H7 (cell line): ENCODE results near the gene DVL1. TPM values are rescaled to one million over a fixed set of nuclear protein-coding genes. Genes with fewer than 3 reads are reported as not detected.
A peak's percentile ranks its signal among the peaks of the same experiment; 100 is the strongest.

ENCODE experiments used
- DNase-seq: peaks from one replicate; pipeline ENCODE4 v3.0.0; 2012
- H3K27me3 ChIP-seq: 2 replicates; pipeline ENCODE4 v1.6.0; 2011; ENCODE audit warnings: mild to moderate bottlenecking, low read length; ENCODE audit not compliant: control insufficient read depth, insufficient read depth
- H3K36me3 ChIP-seq: replicated peaks from 2 replicates; pipeline ENCODE4 v1.5.1; 2011; ENCODE audit warnings: low read length; ENCODE audit not compliant: control insufficient read depth, insufficient read depth
- H3K4me3 ChIP-seq: 2 replicates; pipeline ENCODE4 v1.5.1; 2011; ENCODE audit warnings: low read depth, mild to moderate bottlenecking, control low read depth, low read length, moderate library complexity; ENCODE audit not compliant: insufficient read depth
- total RNA-seq: library from RNA; depleted of rRNA; stranded (reverse); fragments of >200 nt; shearing (Covaris generic); gene quantifications from 2 replicates; pipeline ENCODE4 v1.2.3, GENCODE V29; 2014

DVL1 gene
- total RNA-seq, 1 experiment from 2014 or later = 189 TPM

DNA sequence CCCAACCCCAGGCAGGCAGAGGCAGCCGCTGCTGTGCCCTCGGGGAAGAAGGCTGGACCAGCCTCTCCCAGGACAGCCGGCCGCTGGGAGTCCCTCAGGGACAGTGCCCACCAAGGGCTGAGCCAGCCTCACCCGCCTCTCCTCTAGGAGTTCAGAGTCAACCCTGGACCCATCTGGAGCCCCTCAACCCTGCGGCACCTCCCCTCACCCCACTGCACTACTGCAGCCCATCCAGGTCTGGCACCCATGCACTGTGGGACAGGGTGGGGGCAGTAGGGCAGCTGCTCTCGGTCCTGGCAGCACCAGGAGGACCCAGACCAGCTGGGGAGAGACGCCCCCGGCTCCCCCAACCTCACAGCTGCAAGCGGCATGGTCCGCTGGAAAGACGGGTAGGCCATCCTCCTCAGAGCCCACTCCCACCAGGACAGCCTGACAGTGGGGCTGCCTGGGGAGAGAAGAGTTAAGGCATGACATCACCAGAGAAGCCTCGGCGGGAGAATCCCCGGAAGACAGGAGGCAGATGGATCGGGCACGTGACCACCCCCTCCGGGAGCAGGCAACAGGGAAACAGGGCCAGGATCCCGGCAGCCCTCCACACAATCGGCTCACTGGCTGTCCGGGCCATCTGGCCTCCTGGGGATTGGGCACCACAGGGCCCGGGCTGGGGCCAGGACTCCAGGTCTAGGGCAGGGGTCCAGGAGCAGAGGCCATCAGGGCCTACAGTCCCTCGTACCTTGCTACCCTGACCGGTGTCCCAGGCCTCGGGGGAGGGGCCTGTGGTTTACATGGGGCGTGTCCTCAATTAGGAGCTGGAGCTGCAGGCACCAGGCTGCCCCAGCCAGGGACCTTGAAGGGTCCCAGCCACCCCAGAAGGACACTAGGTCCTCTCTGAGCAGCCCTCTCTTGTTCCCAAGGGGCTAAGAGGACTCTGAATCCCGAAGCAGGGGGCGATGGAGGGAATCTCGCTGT is 44.6 kb downstream of the DVL1 start:
- DNase-seq = peak; percentile 93
- Histone ChIP-seq H3K4me3 (peak overlapping the region; percentile 16; the same call in 1 of the 2 replicates), H3K27me3 (no peaks in the 10 kb centered on the region; the same call in 1 of the 2 replicates), H3K36me3 (no peaks in the 10 kb centered on the region)

- no peak for DNase-seq
- H3K4me3 ChIP-seq = no peak overlapping the region
- H3K36me3 ChIP-seq = no peaks in the 10 kb centered on the region
- H3K27me3 ChIP-seq = no peaks in the 10 kb centered on the region
Measured at GRCh38 chr1:1303736-1304135, 45.5 kb downstream of the DVL1 start.

- Histone ChIP-seq H3K36me3 (no peaks in the 10 kb centered on the region), H3K4me3 (no peak overlapping the region), H3K27me3 (no peaks in the 10 kb centered on the region)
- DNase-seq = peak; percentile 64
Measured at GRCh38 chr1:1302951-1303509, 46.2 kb downstream of the DVL1 start.

DNA sequence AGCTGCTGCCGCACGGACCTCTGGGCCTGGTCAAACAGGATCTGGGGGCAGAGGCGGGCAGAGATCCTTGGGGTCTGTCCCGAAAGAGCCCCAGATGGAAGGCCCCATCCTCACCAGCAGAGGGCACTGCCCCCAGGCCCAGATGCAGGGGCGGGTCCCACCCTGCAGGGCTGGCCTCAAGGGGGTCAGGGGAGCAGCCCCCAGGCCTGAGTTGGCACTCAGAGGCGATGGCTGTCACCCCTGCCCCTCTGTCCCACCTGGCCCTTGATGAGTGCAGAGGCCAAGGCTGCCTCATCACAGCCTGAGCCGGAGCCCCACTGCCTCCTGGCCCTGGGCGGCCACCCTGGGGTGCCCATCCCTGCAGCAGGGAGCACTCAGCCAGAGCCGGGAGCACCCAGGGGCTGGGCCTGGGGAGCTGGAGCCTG is 47.2 kb downstream of the DVL1 start:
- no peaks in the 10 kb centered on the region for H3K27me3 ChIP-seq
- peak; percentile 93 for DNase-seq
- H3K4me3 ChIP-seq = no peak overlapping the region

DNA sequence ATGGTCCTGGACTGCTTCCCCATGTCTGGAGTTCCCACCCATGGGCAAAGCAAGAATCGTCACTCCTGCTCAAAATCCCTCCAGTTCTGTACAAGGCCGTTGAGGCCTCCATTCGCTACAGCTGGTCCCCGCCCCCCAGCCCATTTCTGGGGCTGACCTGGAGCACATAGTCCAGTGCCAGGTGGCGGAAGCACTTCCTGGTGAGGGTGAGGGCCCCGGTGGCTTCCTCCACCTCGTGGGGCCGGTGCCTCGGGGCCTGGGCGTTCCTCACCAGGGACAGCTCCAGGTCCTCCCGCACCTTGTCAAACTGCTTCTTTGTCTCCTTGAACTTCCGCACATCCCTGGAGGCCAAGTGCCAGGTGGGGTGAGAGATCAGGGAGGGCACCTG is 48.9 kb downstream of the DVL1 start:
- DNase-seq = no peak
- no peak overlapping the region for H3K4me3 ChIP-seq
- H3K36me3 ChIP-seq = no peaks in the 10 kb centered on the region; the same call in 1 of the 2 replicates
- H3K27me3 ChIP-seq = no peaks in the 10 kb centered on the region

More for the DNA sequence above, 47.2 kb downstream of the DVL1 start:
- H3K36me3 ChIP-seq = no peaks in the 10 kb centered on the region

- peak; percentile 90 for DNase-seq
- no peaks in the 10 kb centered on the region; the same call in 1 of the 2 replicates for H3K36me3 ChIP-seq
Measured at GRCh38 chr1:1299686-1300351, 49.4 kb downstream of the DVL1 start.

GRCh38 chr1:1298861-1299685 is 50.1 kb downstream of the DVL1 start:
- Histone ChIP-seq H3K36me3 (no peaks in the 10 kb centered on the region; the same call in 1 of the 2 replicates), H3K27me3 (no peaks in the 10 kb centered on the region), H3K4me3 (no peak overlapping the region)
- peak; percentile 96 for DNase-seq

More at GRCh38 chr1:1299686-1300351, 49.4 kb downstream of the DVL1 start:
- Histone ChIP-seq H3K27me3 (no peaks in the 10 kb centered on the region), H3K4me3 (no peak overlapping the region)

DNA sequence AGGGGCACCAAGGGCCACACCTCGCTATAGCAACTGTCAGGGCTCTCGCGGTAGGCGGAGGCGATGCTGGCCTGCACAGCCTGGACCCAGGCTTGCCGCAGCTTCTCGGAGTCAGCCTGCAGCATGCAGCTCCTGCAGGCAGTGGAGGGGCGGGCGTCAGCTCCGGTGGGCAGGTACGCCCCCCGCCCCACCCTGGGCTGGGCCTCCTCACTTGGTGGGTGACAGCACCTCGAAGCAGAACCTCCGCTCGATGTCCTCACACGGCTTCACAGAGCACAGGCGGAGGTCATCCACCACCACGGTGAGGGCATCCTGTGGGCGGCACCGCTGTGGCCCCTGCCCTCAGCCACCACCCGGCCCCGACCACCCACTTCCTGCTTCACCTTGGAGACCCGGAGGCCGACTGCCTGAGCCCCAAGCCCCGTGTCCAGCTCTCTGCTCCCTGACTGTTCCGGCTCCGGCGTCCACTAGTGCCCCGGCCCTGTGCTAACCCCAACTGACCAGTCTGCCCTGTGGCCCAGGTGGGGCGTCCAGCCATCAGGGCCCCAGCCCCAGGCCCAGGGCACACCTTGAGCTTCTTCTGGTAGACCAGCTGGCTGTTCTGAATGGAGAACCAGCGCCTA is 51.3 kb downstream of the DVL1 start:
- Histone ChIP-seq H3K27me3 (no peaks in the 10 kb centered on the region), H3K36me3 (no peaks in the 10 kb centered on the region; the same call in 1 of the 2 replicates)
- DNase-seq = no peak

DNA sequence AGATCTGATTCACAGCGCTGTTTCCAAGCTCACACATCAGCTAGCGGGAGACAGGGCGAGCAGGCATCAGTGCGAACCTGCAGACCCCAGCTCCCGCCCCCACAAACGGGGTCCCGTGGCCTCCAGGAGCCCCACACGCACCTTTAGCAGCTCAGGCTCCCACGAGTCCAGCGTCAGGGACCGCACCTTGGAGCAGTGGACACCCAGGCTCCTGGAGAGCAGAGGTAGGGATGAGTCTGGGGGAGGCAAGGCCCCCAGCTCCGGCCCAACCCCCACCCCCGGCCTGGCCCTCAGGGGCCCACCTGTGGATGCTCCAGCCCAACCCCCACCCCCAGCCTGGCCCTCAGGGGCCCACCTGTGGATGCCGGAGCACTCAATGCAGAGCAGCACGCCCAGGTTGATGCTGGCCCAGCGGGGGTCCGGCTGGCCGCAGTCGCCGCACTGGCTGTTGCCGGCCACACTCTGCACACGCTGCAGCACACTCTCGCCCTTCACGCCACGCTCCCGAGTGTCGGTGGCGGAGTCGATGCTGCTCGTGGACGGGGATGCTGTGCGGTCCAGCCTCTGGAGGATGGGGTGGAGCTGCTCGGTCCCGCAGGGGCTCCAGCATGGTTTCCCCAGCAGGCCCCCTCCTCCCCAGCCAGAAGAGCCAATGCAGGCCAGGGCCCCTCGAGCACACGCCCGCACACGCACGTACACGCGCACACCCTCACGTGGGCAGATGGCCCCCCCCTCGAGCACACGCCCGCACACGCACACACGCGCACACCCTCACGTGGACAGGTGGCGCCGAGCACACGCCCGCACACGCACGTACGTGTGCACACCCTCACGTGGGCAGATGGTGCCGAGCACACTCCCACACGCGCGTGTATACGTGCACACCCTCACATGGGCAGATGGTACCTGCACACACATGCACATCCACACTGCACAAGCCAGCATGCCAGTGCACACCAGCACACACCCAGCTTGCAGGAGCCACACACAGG is 52.9 kb downstream of the DVL1 start:
- Histone ChIP-seq H3K27me3 (no peaks in the 10 kb centered on the region), H3K36me3 (no peaks in the 10 kb centered on the region; the same call in 1 of the 2 replicates), H3K4me3 (no peak overlapping the region)
- DNase-seq = no peak

More for the DNA sequence above, 51.3 kb downstream of the DVL1 start:
- H3K4me3 ChIP-seq = no peak overlapping the region

GRCh38 chr1:1295154-1295923 is 53.9 kb downstream of the DVL1 start:
- DNase-seq = no peak
- no peaks in the 10 kb centered on the region for H3K27me3 ChIP-seq
- H3K36me3 ChIP-seq = no peaks in the 10 kb centered on the region; the same call in 1 of the 2 replicates
- H3K4me3 ChIP-seq = no peak overlapping the region

DNA sequence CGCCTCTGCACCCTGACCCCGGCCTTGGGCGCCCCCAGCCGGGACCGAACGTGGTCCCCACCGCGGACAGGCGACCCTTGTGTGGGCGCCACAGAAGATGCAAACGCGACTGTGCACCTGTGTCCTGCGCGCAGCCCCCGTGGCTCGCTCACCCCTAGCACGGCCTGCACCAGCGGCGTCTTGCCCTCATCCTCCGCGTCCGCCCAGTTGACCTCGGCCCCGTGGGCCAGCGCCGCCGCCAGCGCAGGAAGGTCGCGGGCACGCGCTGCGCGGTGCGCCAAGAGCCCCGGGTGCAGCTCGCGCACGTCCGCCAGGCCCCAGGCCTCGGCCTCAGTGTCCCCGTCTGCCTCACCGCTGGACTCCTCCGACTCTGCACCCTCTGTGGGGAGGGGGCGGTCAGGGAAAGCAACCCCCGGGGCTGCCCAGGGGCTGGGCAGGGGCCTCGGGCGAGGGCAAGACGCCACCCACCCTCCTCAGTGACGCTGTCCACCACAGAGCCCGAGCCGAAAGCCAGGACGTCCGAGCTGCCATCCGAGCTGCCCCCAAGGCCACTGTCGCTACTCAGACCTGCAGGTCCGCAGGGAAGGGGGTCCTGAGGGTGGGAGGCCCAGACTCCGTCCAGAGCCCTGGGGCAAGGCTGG is 54.8 kb downstream of the DVL1 start:
- Histone ChIP-seq H3K4me3 (peak overlapping the region; percentile 37), H3K27me3 (no peaks in the 10 kb centered on the region), H3K36me3 (no peaks in the 10 kb centered on the region; the same call in 1 of the 2 replicates)
- no peak for DNase-seq
